Mucosa of rectum (tissue), 2 donors: ENCODE measurements around the gene WDR31.

Experiments
- H3K27ac ChIP-seq, 2 donors: one replicate each; pipeline ENCODE4 v1.7.0; 2013; ENCODE audit warnings: inconsistent platforms in 2 of 2, low read depth in 2 of 2, low read length in 2 of 2
- H3K27me3 ChIP-seq, 2 donors: one replicate each; pipeline ENCODE4 v1.7.0; 2013; ENCODE audit warnings: low read length in 2 of 2; ENCODE audit not compliant: control insufficient read depth in 2 of 2, insufficient read depth in 2 of 2
- H3K36me3 ChIP-seq, 2 donors: one replicate each; pipeline ENCODE4 v1.7.0; 2013; ENCODE audit warnings: low read length in 2 of 2; ENCODE audit not compliant: control insufficient read depth in 2 of 2, insufficient read depth in 2 of 2
- H3K4me1 ChIP-seq, 2 donors: one replicate each; pipeline ENCODE4 v1.7.0; 2013; ENCODE audit warnings: low read length in 2 of 2, mild to moderate bottlenecking in 1 of 2; ENCODE audit not compliant: control insufficient read depth in 2 of 2, insufficient read depth in 2 of 2
- H3K4me3 ChIP-seq, 2 donors: one replicate each; pipeline ENCODE4 v1.7.0; 2013; ENCODE audit warnings: low read length in 2 of 2
- H3K9ac ChIP-seq, 2 donors: one replicate each; pipeline ENCODE4 v1.7.0; 2013; ENCODE audit warnings: low read length in 2 of 2, low read depth in 1 of 2, mild to moderate bottlenecking in 1 of 2
- H3K9me3 ChIP-seq, 2 donors: one replicate each; pipeline ENCODE4 v1.7.0; 2013; ENCODE audit warnings: low read length in 2 of 2; ENCODE audit not compliant: control insufficient read depth in 2 of 2
- donor health status: healthy.
- donor health status: Normal muscosa, but diverticular disease.

Gene WDR31

GRCh38 chr9:113278840-113279239 is 61.2 kb downstream of the WDR31 start:
- H3K4me3 ChIP-seq, result no peak overlapping the region
- no peak overlapping the region for H3K9ac ChIP-seq
- H3K36me3 ChIP-seq, result peaks cover 41 to 55% of the 10 kb centered on the region in 2 donors
- H3K4me1 ChIP-seq, result peaks cover 5 to 11% of the 10 kb centered on the region in 2 donors
- no peaks in the 10 kb centered on the region for H3K9me3 ChIP-seq
- H3K27me3 ChIP-seq, result no peaks in the 10 kb centered on the region
- H3K27ac ChIP-seq, result no peak overlapping the region

- H3K27me3 ChIP-seq, result no peaks in the 10 kb centered on the region
- peak within 1 kb of the TSS; percentile 91 to 95 for H3K27ac ChIP-seq
- peaks cover 5 to 11% of the 10 kb centered on the region in 2 donors for H3K4me1 ChIP-seq
- H3K9me3 ChIP-seq, result no peaks in the 10 kb centered on the region
- peak within 1 kb of the TSS; percentile 99 for H3K4me3 ChIP-seq
- peak within 1 kb of the TSS; percentile 94 to 99 for H3K9ac ChIP-seq
- peaks cover 36 to 49% of the 10 kb centered on the region in 2 donors for H3K36me3 ChIP-seq
Measured at GRCh38 chr9:113275157-113276131, 64.6 kb downstream of the WDR31 start, which contains the start of the genes CDC26 and PRPF4. Gene CDC26 (minus strand): TSS chr9:113275572. CDS start chr9:113272507, 3,065 bp downstream. Gene PRPF4 (plus strand): TSS chr9:113275658. CDS start chr9:113275744, 86 bp downstream.

GRCh38 chr9:113274474-113275156 is 65.5 kb downstream of the WDR31 start:
- no peaks in the 10 kb centered on the region for H3K27me3 ChIP-seq
- H3K4me3 ChIP-seq, result peak overlapping the region; percentile 99
- peak overlapping the region; percentile 94 to 99 for H3K9ac ChIP-seq
- no peaks in the 10 kb centered on the region for H3K9me3 ChIP-seq
- peaks cover 35 to 48% of the 10 kb centered on the region in 2 donors for H3K36me3 ChIP-seq
- H3K27ac ChIP-seq, result peak overlapping the region; percentile 91 to 95
- peaks cover 5 to 17% of the 10 kb centered on the region in 2 donors for H3K4me1 ChIP-seq

- no peak overlapping the region for H3K4me3 ChIP-seq
- H3K4me1 ChIP-seq, result peaks cover 0 to 19% of the 10 kb centered on the region in 2 donors
- H3K9ac ChIP-seq, result no peak overlapping the region
- H3K9me3 ChIP-seq, result no peaks in the 10 kb centered on the region
- H3K27ac ChIP-seq, result no peak overlapping the region
- H3K36me3 ChIP-seq, result peaks cover 28 to 41% of the 10 kb centered on the region in 2 donors
- H3K27me3 ChIP-seq, result no peaks in the 10 kb centered on the region
Measured at GRCh38 chr9:113269871-113270270, 70.2 kb downstream of the WDR31 start.

GRCh38 chr9:113269355-113269754 is 70.7 kb downstream of the WDR31 start:
- Histone ChIP-seq H3K27me3 (no peaks in the 10 kb centered on the region), H3K27ac (no peak overlapping the region), H3K4me3 (no peak overlapping the region), H3K9me3 (no peaks in the 10 kb centered on the region), H3K4me1 (peaks cover 0 to 17% of the 10 kb centered on the region in 2 donors), H3K36me3 (peaks cover 28 to 44% of the 10 kb centered on the region in 2 donors), H3K9ac (no peak overlapping the region)

- no peak overlapping the region for H3K4me3 ChIP-seq
- no peaks in the 10 kb centered on the region for H3K9me3 ChIP-seq
- H3K36me3 ChIP-seq, result peaks cover 28 to 43% of the 10 kb centered on the region in 2 donors
- peaks cover 0 to 14% of the 10 kb centered on the region in 2 donors for H3K4me1 ChIP-seq
- H3K9ac ChIP-seq, result no peak overlapping the region
- H3K27me3 ChIP-seq, result no peaks in the 10 kb centered on the region
- no peak overlapping the region for H3K27ac ChIP-seq
Measured at GRCh38 chr9:113267911-113268566, 72.0 kb downstream of the WDR31 start.

GRCh38 chr9:113266174-113266573 is 73.9 kb downstream of the WDR31 start:
- no peak overlapping the region for H3K9ac ChIP-seq
- peaks cover 18 to 34% of the 10 kb centered on the region in 2 donors for H3K36me3 ChIP-seq
- H3K9me3 ChIP-seq, result no peaks in the 10 kb centered on the region
- peaks cover 0 to 17% of the 10 kb centered on the region in 2 donors for H3K4me1 ChIP-seq
- H3K27ac ChIP-seq, result no peak overlapping the region
- H3K27me3 ChIP-seq, result no peaks in the 10 kb centered on the region
- no peak overlapping the region for H3K4me3 ChIP-seq
